Stimulated activated CD8-positive, alpha-beta memory T cell treated with anti-CD3 and anti-CD28 coated beads, Interleukin-2, amount 100 ng/mL, for 48 hours (primary cell): ENCODE data around the gene BRD3OS.
"Not testable (repeated sequence)": the region's sequence is repeated elsewhere in the genome, so short reads cannot be mapped to it uniquely, and the experiment has no call there.

Experiments used
- DNase-seq, 2 donors: peaks; one replicate each; pipeline ENCODE4 v3.0.0-alpha.2; 2020; ENCODE audit warnings: low read depth in 2 of 2

The BRD3OS gene

GRCh38 chr9:134063088-134063570 lies 37.8 kb downstream of the BRD3OS start:
- DNase-seq = no peak

GRCh38 chr9:134063571-134064450 lies 38.5 kb downstream of the BRD3OS start:
- DNase-seq = no peak

GRCh38 chr9:134064711-134065110 lies 39.4 kb downstream of the BRD3OS start:
- DNase-seq = no peak

- peak; percentile 37 to 55 for DNase-seq
These were observed 40.5 kb downstream of the BRD3OS start for GRCh38 chr9:134065612-134066419.

GRCh38 chr9:134066526-134066912 lies 41.2 kb downstream of the BRD3OS start:
- DNase-seq = no peak

GRCh38 chr9:134066913-134067851 lies 41.9 kb downstream of the BRD3OS start:
- peak; percentile 15 to 22 for DNase-seq

GRCh38 chr9:134067904-134068743 lies 42.8 kb downstream of the BRD3OS start, which contains the start of gene BRD3:
BRD3 (minus strand) TSS chr9:134068026; CDS start chr9:134053477, 14,549 bp downstream.
- DNase-seq = peak; percentile 71 to 79

GRCh38 chr9:134068744-134069479 lies 43.6 kb downstream of the BRD3OS start:
- no peak for DNase-seq

- no peak for DNase-seq
These were observed 44.5 kb downstream of the BRD3OS start for GRCh38 chr9:134069480-134070399.

- no peak for DNase-seq
These were observed 45.9 kb downstream of the BRD3OS start for GRCh38 chr9:134071149-134071548.

GRCh38 chr9:134072683-134073082 lies 47.4 kb downstream of the BRD3OS start:
- not testable (repeated sequence) for DNase-seq

GRCh38 chr9:134073500-134073899 lies 48.2 kb downstream of the BRD3OS start:
- no peak for DNase-seq

- DNase-seq = not testable (repeated sequence)
These were observed 50.4 kb downstream of the BRD3OS start for GRCh38 chr9:134075689-134076088.

- DNase-seq = no peak
These were observed 51.4 kb downstream of the BRD3OS start for GRCh38 chr9:134076644-134077043.
